Activated T-cell treated with anti-CD3 and anti-CD28 coated beads, Interleukin-2, amount 50 U/mL, for 24 hours (primary cell): Measurements from ENCODE around the gene GABRG3.
"Not testable (repeated sequence)": the region's sequence is repeated elsewhere in the genome, so short reads cannot be mapped to it uniquely, and the experiment has no call there.

ENCODE experiments used
- DNase-seq: peaks from one replicate; pipeline ENCODE4 v3.0.0-alpha.2; 2020
- H3K27ac Mint-ChIP-seq: 2 replicates; pipeline ENCODE4 v1.8.0; 2020; ENCODE audit warnings: mild to moderate bottlenecking, mixed read lengths
- H3K27me3 Mint-ChIP-seq: 2 replicates; pipeline ENCODE4 v1.8.0; 2020; ENCODE audit warnings: mixed read lengths
- H3K36me3 Mint-ChIP-seq: 2 replicates; pipeline ENCODE4 v1.8.0; 2020; ENCODE audit warnings: low read depth, mixed read lengths
- H3K4me1 Mint-ChIP-seq: 2 replicates; pipeline ENCODE4 v1.8.0; 2020; ENCODE audit warnings: low read depth, mixed read lengths
- H3K4me3 Mint-ChIP-seq: 2 replicates; pipeline ENCODE4 v1.8.0; 2020; ENCODE audit warnings: mild to moderate bottlenecking, moderate library complexity, mixed read lengths
- H3K9me3 Mint-ChIP-seq: 2 replicates; pipeline ENCODE4 v1.8.0; 2020; ENCODE audit warnings: mixed read lengths

GABRG3 gene

GRCh38 chr15:26968806-26969205 lies 2.2 kb upstream of the GABRG3 start:
- H3K36me3 Mint-ChIP-seq: no peaks in the 10 kb centered on the region
- no peak overlapping the region for H3K27ac Mint-ChIP-seq
- no peak overlapping the region for H3K4me3 Mint-ChIP-seq
- H3K27me3 Mint-ChIP-seq: peaks cover 31% of the 10 kb centered on the region
- H3K9me3 Mint-ChIP-seq: peaks cover 5% of the 10 kb centered on the region
- no peaks in the 10 kb centered on the region for H3K4me1 Mint-ChIP-seq
- no peak for DNase-seq

- H3K27ac Mint-ChIP-seq: no peak overlapping the region
- H3K36me3 Mint-ChIP-seq: no peaks in the 10 kb centered on the region
- no peak overlapping the region for H3K4me3 Mint-ChIP-seq
- peaks cover 5% of the 10 kb centered on the region for H3K9me3 Mint-ChIP-seq
- H3K4me1 Mint-ChIP-seq: no peaks in the 10 kb centered on the region
- DNase-seq: no peak
- H3K27me3 Mint-ChIP-seq: peaks cover 31% of the 10 kb centered on the region
Observed at GRCh38 chr15:26971271-26972018, 464 bp downstream of the GABRG3 start.

- no peaks in the 10 kb centered on the region for H3K36me3 Mint-ChIP-seq
- H3K4me3 Mint-ChIP-seq: no peak overlapping the region
- peaks cover 5% of the 10 kb centered on the region for H3K9me3 Mint-ChIP-seq
- peaks cover 31% of the 10 kb centered on the region for H3K27me3 Mint-ChIP-seq
- DNase-seq: no peak
- no peak overlapping the region for H3K27ac Mint-ChIP-seq
- H3K4me1 Mint-ChIP-seq: no peaks in the 10 kb centered on the region
Observed at GRCh38 chr15:26972636-26973035, 1.7 kb downstream of the GABRG3 start.

GRCh38 chr15:26974120-26974780 lies 3.3 kb downstream of the GABRG3 start:
- Mint-ChIP-seq H3K9me3 (peaks cover 1% of the 10 kb centered on the region), H3K4me1 (no peaks in the 10 kb centered on the region), H3K27me3 (peaks cover 24% of the 10 kb centered on the region), H3K4me3 (no peak overlapping the region), H3K36me3 (no peaks in the 10 kb centered on the region), H3K27ac (no peak overlapping the region)
- DNase-seq: no peak

DNA sequence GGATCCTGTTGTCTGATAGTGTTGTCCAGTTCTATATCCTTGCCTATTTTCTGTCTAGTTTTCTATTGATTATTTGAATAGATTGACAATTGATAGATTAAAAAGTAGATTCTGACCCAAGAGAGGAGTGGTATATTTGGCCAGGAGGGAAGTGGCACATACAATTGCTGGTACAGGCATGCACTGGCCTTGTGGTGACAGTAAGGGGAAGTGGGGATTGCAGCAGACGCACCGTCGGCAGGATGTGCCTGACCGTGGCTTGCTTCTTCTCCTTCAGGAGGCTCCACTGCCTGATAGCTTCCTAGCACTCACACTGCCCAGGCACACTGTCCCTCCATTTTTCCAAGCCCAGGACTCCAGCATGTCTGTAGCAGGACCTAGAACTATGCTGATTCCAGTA lies 10.5 kb downstream of the GABRG3 start:
- Mint-ChIP-seq H3K4me3 (no peak overlapping the region), H3K27me3 (peaks cover 2% of the 10 kb centered on the region), H3K9me3 (peaks cover 5% of the 10 kb centered on the region), H3K4me1 (no peaks in the 10 kb centered on the region), H3K36me3 (no peaks in the 10 kb centered on the region), H3K27ac (no peak overlapping the region)
- no peak for DNase-seq

DNA sequence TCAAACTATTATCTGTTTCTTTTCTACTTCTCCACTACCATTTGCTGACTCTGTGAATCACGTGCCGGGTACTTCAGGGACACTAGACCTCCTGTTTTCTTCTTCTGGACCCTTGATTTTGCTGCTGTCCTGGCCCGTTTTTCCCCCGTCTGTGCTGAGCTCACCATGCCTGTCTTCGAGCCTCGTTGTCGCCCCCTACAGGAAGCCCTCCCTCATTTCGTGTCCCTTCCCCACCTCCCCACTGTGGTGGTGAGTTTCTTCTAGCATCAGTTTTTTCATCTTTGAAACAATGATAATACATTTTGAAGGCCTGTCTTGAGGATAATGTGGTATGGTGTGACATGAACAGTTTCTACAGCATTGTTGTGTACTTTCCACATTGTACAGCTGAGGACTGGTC lies 12.8 kb downstream of the GABRG3 start:
- no peak overlapping the region for H3K4me3 Mint-ChIP-seq

DNA sequence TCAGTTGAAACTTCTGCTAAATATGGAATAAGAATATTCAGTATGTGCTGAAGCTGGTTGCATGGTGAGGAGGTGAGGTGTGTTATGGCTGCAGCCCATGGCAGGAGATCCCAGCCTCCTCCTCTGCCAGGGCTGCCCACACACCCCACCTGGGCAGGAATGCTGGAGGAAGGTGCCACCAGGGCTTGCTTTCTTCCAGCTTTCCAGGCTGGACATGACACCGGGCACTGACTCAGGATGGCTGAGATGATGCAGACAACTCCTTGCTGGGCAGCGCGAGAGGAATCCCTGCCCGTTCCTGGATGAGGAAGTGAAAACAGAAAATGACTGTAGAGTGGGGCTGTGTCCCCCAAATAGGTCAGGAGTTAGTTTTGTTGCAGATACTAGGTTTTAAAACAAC lies 14.1 kb downstream of the GABRG3 start:
- Mint-ChIP-seq H3K4me3 (no peak overlapping the region), H3K36me3 (no peaks in the 10 kb centered on the region), H3K27me3 (peaks cover 2% of the 10 kb centered on the region), H3K27ac (no peak overlapping the region), H3K9me3 (peaks cover 8% of the 10 kb centered on the region), H3K4me1 (no peaks in the 10 kb centered on the region)
- DNase-seq: no peak

More for the DNA sequence above, 12.8 kb downstream of the GABRG3 start:
- Mint-ChIP-seq H3K27me3 (peaks cover 2% of the 10 kb centered on the region), H3K36me3 (no peaks in the 10 kb centered on the region), H3K4me1 (no peaks in the 10 kb centered on the region), H3K27ac (no peak overlapping the region), H3K9me3 (peaks cover 10% of the 10 kb centered on the region)
- DNase-seq: no peak

GRCh38 chr15:26996250-26996649 lies 25.3 kb downstream of the GABRG3 start:
- Mint-ChIP-seq H3K36me3 (no peaks in the 10 kb centered on the region), H3K9me3 (peaks cover 9% of the 10 kb centered on the region), H3K27me3 (no peaks in the 10 kb centered on the region), H3K4me3 (no peak overlapping the region), H3K27ac (no peak overlapping the region), H3K4me1 (no peaks in the 10 kb centered on the region)
- DNase-seq: no peak

DNA sequence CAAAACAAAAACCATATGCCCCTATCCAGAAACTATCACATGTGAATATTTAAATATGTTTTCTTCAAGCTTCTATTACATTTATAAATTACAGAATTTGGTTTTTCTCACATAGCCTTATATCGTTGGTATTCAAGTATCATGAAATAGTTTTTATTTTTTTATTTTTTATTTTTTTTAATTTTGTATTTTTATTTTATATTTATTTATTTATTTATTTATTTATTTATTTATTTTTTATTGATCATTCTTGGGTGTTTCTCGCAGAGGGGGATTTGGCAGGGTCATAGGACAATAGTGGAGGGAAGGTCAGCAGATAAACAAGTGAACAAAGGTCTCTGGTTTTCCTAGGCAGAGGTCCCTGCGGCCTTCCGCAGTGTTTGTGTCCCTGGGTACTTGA lies 32.0 kb downstream of the GABRG3 start:
- not testable (repeated sequence) for H3K9me3 Mint-ChIP-seq, DNase-seq, H3K4me1 Mint-ChIP-seq, H3K27ac Mint-ChIP-seq, H3K27me3 Mint-ChIP-seq, H3K4me3 Mint-ChIP-seq, H3K36me3 Mint-ChIP-seq

GRCh38 chr15:27004226-27004625 lies 33.2 kb downstream of the GABRG3 start:
- DNase-seq, H3K4me3 Mint-ChIP-seq, H3K9me3 Mint-ChIP-seq, H3K27me3 Mint-ChIP-seq, H3K36me3 Mint-ChIP-seq, H3K27ac Mint-ChIP-seq, H3K4me1 Mint-ChIP-seq: not testable (repeated sequence)

GRCh38 chr15:27017168-27017809 lies 46.3 kb downstream of the GABRG3 start:
- Mint-ChIP-seq H3K27ac (no peak overlapping the region), H3K27me3 (peaks cover 3% of the 10 kb centered on the region), H3K4me3 (no peak overlapping the region), H3K9me3 (peaks cover 2% of the 10 kb centered on the region), H3K4me1 (no peaks in the 10 kb centered on the region), H3K36me3 (no peaks in the 10 kb centered on the region)
- DNase-seq: no peak

DNA sequence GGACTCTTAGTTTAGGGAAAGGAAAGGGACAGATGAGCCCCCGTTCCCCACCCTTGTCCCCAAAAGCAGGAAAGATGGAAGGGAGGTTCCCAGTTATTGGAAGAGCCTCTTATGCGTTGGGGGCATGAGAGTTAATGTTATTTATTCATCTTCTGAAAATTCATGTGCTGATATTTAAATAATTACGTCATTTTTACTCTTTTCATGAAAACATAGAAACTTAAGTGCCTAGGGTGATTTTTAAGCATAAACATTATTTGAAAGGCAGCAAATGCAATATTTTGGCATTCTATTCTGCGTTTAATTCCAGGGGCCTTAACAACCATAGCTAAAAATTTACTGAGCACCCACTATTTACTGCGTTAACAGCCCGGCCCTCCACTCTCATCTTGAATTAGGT lies 48.7 kb downstream of the GABRG3 start:
- Mint-ChIP-seq H3K9me3 (peaks cover 2% of the 10 kb centered on the region), H3K4me1 (no peaks in the 10 kb centered on the region), H3K27me3 (peaks cover 3% of the 10 kb centered on the region), H3K4me3 (no peak overlapping the region), H3K36me3 (no peaks in the 10 kb centered on the region), H3K27ac (no peak overlapping the region)
- no peak for DNase-seq

DNA sequence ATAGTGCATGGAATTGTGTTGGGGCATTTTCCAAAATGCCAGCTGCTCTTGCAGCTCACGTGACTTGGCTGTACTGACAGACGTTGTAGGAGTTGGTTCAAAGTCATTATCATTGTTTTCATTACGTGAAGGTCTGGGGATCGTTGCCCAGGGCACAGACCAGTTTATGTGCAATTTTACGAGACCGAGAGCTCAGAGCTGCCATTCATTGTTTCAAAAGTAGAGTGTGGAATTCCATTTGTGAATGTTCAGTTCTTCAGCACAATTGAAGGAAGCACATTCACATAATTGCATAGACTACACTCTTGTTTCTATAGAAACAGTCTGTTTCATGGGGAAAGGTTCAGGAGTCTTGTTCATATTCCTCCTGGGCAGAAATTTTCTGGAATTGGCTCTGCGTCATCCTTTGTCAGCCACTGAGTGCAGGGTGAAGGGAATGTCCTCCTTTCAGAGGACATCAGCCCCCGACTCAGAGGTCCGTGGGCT lies 54.5 kb downstream of the GABRG3 start:
- peaks cover 5% of the 10 kb centered on the region for H3K9me3 Mint-ChIP-seq

DNA sequence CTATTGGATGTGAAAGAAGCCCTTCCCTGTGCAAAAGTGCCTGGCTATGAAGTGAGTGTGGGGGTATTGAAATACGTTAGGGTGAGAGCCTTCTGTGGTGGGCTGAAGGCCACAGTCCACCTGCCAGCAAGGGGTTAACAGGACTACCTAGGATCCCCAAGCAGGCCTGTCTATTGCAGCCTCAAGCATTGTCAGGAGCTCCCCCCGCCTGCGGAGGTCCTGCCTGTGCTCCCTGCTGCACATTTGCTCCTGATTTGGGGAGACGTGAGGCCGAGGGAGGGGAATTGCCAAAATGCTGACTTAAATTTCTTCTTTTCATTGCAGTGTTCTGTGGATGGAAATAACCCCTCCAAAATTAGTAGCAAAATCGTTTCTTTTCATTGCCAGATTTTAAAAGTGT lies 56.2 kb downstream of the GABRG3 start:
- DNase-seq: no peak
- no peaks in the 10 kb centered on the region for H3K36me3 Mint-ChIP-seq
- no peak overlapping the region for H3K27ac Mint-ChIP-seq
- H3K9me3 Mint-ChIP-seq: peaks cover 7% of the 10 kb centered on the region
- H3K4me1 Mint-ChIP-seq: no peaks in the 10 kb centered on the region
- H3K4me3 Mint-ChIP-seq: no peak overlapping the region
- H3K27me3 Mint-ChIP-seq: peaks cover 2% of the 10 kb centered on the region

More for the DNA sequence above, 54.5 kb downstream of the GABRG3 start:
- no peak for DNase-seq
- no peaks in the 10 kb centered on the region for H3K4me1 Mint-ChIP-seq
- H3K4me3 Mint-ChIP-seq: no peak overlapping the region
- H3K36me3 Mint-ChIP-seq: no peaks in the 10 kb centered on the region
- no peak overlapping the region for H3K27ac Mint-ChIP-seq
- H3K27me3 Mint-ChIP-seq: peaks cover 2% of the 10 kb centered on the region
